Activated CD4-positive, alpha-beta T cell treated with anti-CD3 and anti-CD28 coated beads for 36 hours (primary cell): Measurements from ENCODE around the gene BTN2A1. TPM values are rescaled to one million over a fixed set of nuclear protein-coding genes. Genes with fewer than 3 reads are reported as not detected.

Source experiments
- ATAC-seq: fragments of 200-7000 bp; cut with Tn5 transposase; one replicate; pipeline ENCODE4 v1.10.0; 2021; ENCODE audit warnings: mild to moderate bottlenecking, moderate library complexity
- CTCF ChIA-PET: fragments of 350-600 bp; sonication (Branson Sonifier 250); formaldehyde crosslinking; loops from one replicate; lab custom pipeline; 2021; ENCODE audit warnings: antibody characterized with exemption; lab: Charles Lee
- POLR2A ChIA-PET: fragments of 350-600 bp; sonication (Branson Sonifier 250); formaldehyde crosslinking; loops from one replicate; lab custom pipeline; 2021; ENCODE audit warnings: antibody characterized with exemption, inconsistent platforms; lab: Charles Lee
- DNase-seq: peaks from one replicate; pipeline ENCODE4 v3.0.0-alpha.2; 2020
- H3K27ac Mint-ChIP-seq: one replicate; pipeline ENCODE4 v1.8.0; 2021; ENCODE audit warnings: mixed read lengths
- H3K27me3 Mint-ChIP-seq: one replicate; pipeline ENCODE4 v1.8.0; 2021; ENCODE audit warnings: mixed read lengths
- H3K36me3 Mint-ChIP-seq: one replicate; pipeline ENCODE4 v1.8.0; 2021; ENCODE audit warnings: low read depth, mixed read lengths
- H3K4me1 Mint-ChIP-seq: one replicate; pipeline ENCODE4 v1.8.0; 2021; ENCODE audit warnings: mixed read lengths
- H3K4me3 Mint-ChIP-seq: one replicate; pipeline ENCODE4 v1.8.0; 2021; ENCODE audit warnings: mild to moderate bottlenecking, moderate library complexity, mixed read lengths
- H3K9me3 Mint-ChIP-seq: one replicate; pipeline ENCODE4 v1.8.0; 2021; ENCODE audit warnings: low read depth, mixed read lengths
- intact Hi-C, 2 experiments: fragments of 100-400 bp; cut with DNase I in 1 of 2; cut with micrococcal nuclease in 1 of 2; formaldehyde crosslinking; loops; one replicate each; pipeline versions ENCODE4 v1.14.2 to v1.15.1; 2022 to 2024; cut with DNase I, micrococcal nuclease
- total RNA-seq, 2 experiments: library from RNA; stranded (reverse); gene quantifications; one replicate each; pipeline ENCODE4 v1.2.3, GENCODE V29; 2021

The BTN2A1 gene
- total RNA-seq, 2 experiments from 2014 or later = 17.3 to 17.5 TPM

GRCh38 chr6:26471970-26472369, 14.2 kb downstream of the BTN2A1 start:
- H3K9me3 Mint-ChIP-seq = peaks cover 14% of the 10 kb centered on the region
- no peaks in the 10 kb centered on the region for H3K27me3 Mint-ChIP-seq
- DNase-seq (no peak), ATAC-seq (no peak)
- intact Hi-C loops = loop anchor here in 1 of 2 experiments (5.0 kb wide), 2 partner anchors 105 to 130 kb away; partner anchors contain the start of gene BTN3A2
- CTCF ChIA-PET = interaction anchor here (0.6 to 1.0 kb wide), 3 partner anchors 27 to 133 kb away, joined by 3 to 4 read pairs (median 3); no protein-coding TSS in a partner anchor
- H3K27ac Mint-ChIP-seq = peak overlapping the region; percentile 100
- peaks cover 52% of the 10 kb centered on the region for H3K36me3 Mint-ChIP-seq
- peaks cover 35% of the 10 kb centered on the region for H3K4me1 Mint-ChIP-seq
- POLR2A ChIA-PET = no interaction called here
- H3K4me3 Mint-ChIP-seq = no peak overlapping the region

GRCh38 chr6:26472549-26473290, 15.0 kb downstream of the BTN2A1 start:
- intact Hi-C loops = loop anchor here in 1 of 2 experiments (1.0 to 5.0 kb wide), 3 partner anchors 15 to 130 kb away; partner anchors contain the start of genes BTN2A1 and BTN3A2

GRCh38 chr6:26473429-26473757, 15.6 kb downstream of the BTN2A1 start:
- Mint-ChIP-seq H3K4me1 (peaks cover 41% of the 10 kb centered on the region), H3K4me3 (peak overlapping the region; percentile 100), H3K36me3 (peaks cover 39% of the 10 kb centered on the region), H3K27ac (peak overlapping the region; percentile 100), H3K27me3 (no peaks in the 10 kb centered on the region), H3K9me3 (peaks cover 14% of the 10 kb centered on the region)
- ChIA-PET CTCF (interaction anchor here (0.7 to 2.3 kb wide), 6 partner anchors 11 to 1394 kb away, joined by 3 to 9 read pairs (median 3); a partner anchor contains a TSS), POLR2A (interaction anchor here (0.7 to 1.5 kb wide), 5 partner anchors 11 to 240 kb away, joined by 3 to 6 read pairs (median 3); a partner anchor contains a TSS)
- ATAC-seq (no peak), DNase-seq (no peak)
- intact Hi-C loops = loop anchor here in 1 of 2 experiments (1.0 to 5.0 kb wide), 3 partner anchors 16 to 131 kb away; partner anchors contain the start of genes BTN2A1 and BTN3A2

More at GRCh38 chr6:26472549-26473290, 15.0 kb downstream of the BTN2A1 start:
- POLR2A ChIA-PET = interaction anchor here (1.1 kb wide), 1 partner anchor 11 kb away, joined by 3 read pairs; no protein-coding TSS in a partner anchor
- H3K9me3 Mint-ChIP-seq = peaks cover 14% of the 10 kb centered on the region
- no peaks in the 10 kb centered on the region for H3K27me3 Mint-ChIP-seq
- ATAC-seq = no peak
- H3K27ac Mint-ChIP-seq = peak overlapping the region; percentile 100
- CTCF ChIA-PET = interaction anchor here (0.6 to 2.3 kb wide), 4 partner anchors 18 to 1742 kb away, joined by 3 to 9 read pairs (median 3); no protein-coding TSS in a partner anchor
- H3K4me3 Mint-ChIP-seq = peak overlapping the region; percentile 100
- H3K4me1 Mint-ChIP-seq = peaks cover 41% of the 10 kb centered on the region
- peaks cover 46% of the 10 kb centered on the region for H3K36me3 Mint-ChIP-seq
- DNase-seq = no peak

GRCh38 chr6:26473758-26474438, 16.1 kb downstream of the BTN2A1 start:
- ChIA-PET POLR2A (interaction anchor here (0.6 to 1.5 kb wide), 12 partner anchors 12 to 448 kb away, joined by 3 to 6 read pairs (median 3); partner anchors contain the start of gene HMGN4), CTCF (interaction anchor here (0.7 to 2.3 kb wide), 9 partner anchors 9 to 1394 kb away, joined by 3 to 9 read pairs (median 3); a partner anchor contains a TSS)
- H3K27me3 Mint-ChIP-seq = no peaks in the 10 kb centered on the region
- intact Hi-C loops = loop anchor here (1.0 to 5.0 kb wide), 8 partner anchors 17 to 132 kb away; partner anchors contain the start of genes BTN2A1 (in 2 of the 2) and BTN3A2 (in 2 of the 2)
- DNase-seq (peak; percentile 86), ATAC-seq (peak; percentile 94)
- H3K27ac Mint-ChIP-seq = peak overlapping the region; percentile 100
- H3K9me3 Mint-ChIP-seq = peaks cover 14% of the 10 kb centered on the region
- H3K4me3 Mint-ChIP-seq = peak overlapping the region; percentile 100
- H3K36me3 Mint-ChIP-seq = peaks cover 34% of the 10 kb centered on the region
- H3K4me1 Mint-ChIP-seq = peaks cover 38% of the 10 kb centered on the region

- peaks cover 30% of the 10 kb centered on the region for H3K36me3 Mint-ChIP-seq
- H3K27me3 Mint-ChIP-seq = no peaks in the 10 kb centered on the region
- peak; percentile 1 for ATAC-seq
- peaks cover 38% of the 10 kb centered on the region for H3K4me1 Mint-ChIP-seq
- ChIA-PET CTCF (interaction anchor here (0.7 to 2.3 kb wide), 6 partner anchors 10 to 175 kb away, joined by 3 to 9 read pairs (median 4); no protein-coding TSS in a partner anchor), POLR2A (interaction anchor here (0.6 to 1.5 kb wide), 11 partner anchors 22 to 1391 kb away, joined by 3 to 7 read pairs (median 4); partner anchors contain the start of gene HMGN4)
- DNase-seq = no peak
- H3K4me3 Mint-ChIP-seq = peak overlapping the region; percentile 100
- intact Hi-C loops = loop anchor here (1.0 to 5.0 kb wide), 8 partner anchors 17 to 132 kb away; partner anchors contain the start of genes BTN3A2 (in 2 of the 2) and BTN2A1 (in 1 of the 2)
- H3K27ac Mint-ChIP-seq = peak overlapping the region; percentile 100
- H3K9me3 Mint-ChIP-seq = peaks cover 14% of the 10 kb centered on the region
Measured at GRCh38 chr6:26474439-26474881, 16.7 kb downstream of the BTN2A1 start.

- Mint-ChIP-seq H3K27me3 (no peaks in the 10 kb centered on the region), H3K27ac (peak overlapping the region; percentile 100), H3K4me3 (no peak overlapping the region), H3K9me3 (peaks cover 14% of the 10 kb centered on the region), H3K36me3 (peaks cover 28% of the 10 kb centered on the region), H3K4me1 (peaks cover 38% of the 10 kb centered on the region)
- intact Hi-C loops = loop anchor here (1.0 to 2.0 kb wide), 2 partner anchors 36 to 45 kb away; partner anchors contain the start of gene BTN3A3 (in 1 of the 2)
- CTCF ChIA-PET = interaction anchor here (0.6 to 1.2 kb wide), 3 partner anchors 20 to 460 kb away, joined by 3 to 4 read pairs (median 3); no protein-coding TSS in a partner anchor
- no peak for DNase-seq
- ATAC-seq = no peak
- POLR2A ChIA-PET = interaction anchor here (0.5 to 0.7 kb wide), 3 partner anchors 56 to 150 kb away, joined by 3 read pairs; no protein-coding TSS in a partner anchor
Measured at GRCh38 chr6:26475823-26476729, 18.3 kb downstream of the BTN2A1 start.

- no peak overlapping the region for H3K4me3 Mint-ChIP-seq
Measured at GRCh38 chr6:26476896-26477295, 19.1 kb downstream of the BTN2A1 start.

GRCh38 chr6:26477426-26477825, 19.7 kb downstream of the BTN2A1 start:
- H3K9me3 Mint-ChIP-seq = peaks cover 4% of the 10 kb centered on the region
- ATAC-seq (no peak), DNase-seq (no peak)
- no peaks in the 10 kb centered on the region for H3K27me3 Mint-ChIP-seq
- peaks cover 17% of the 10 kb centered on the region for H3K36me3 Mint-ChIP-seq
- intact Hi-C loops = no loop called here
- CTCF ChIA-PET = interaction anchor here (1.0 kb wide), 1 partner anchor 155 kb away, joined by 3 read pairs; no protein-coding TSS in a partner anchor
- H3K4me1 Mint-ChIP-seq = peaks cover 38% of the 10 kb centered on the region
- POLR2A ChIA-PET = no interaction called here
- H3K27ac Mint-ChIP-seq = no peak overlapping the region
- no peak overlapping the region for H3K4me3 Mint-ChIP-seq

More at GRCh38 chr6:26476896-26477295, 19.1 kb downstream of the BTN2A1 start:
- intact Hi-C loops = no loop called here
- CTCF ChIA-PET = interaction anchor here (0.6 to 1.0 kb wide), 2 partner anchors 154 to 459 kb away, joined by 3 read pairs; no protein-coding TSS in a partner anchor
- POLR2A ChIA-PET = no interaction called here
- peaks cover 7% of the 10 kb centered on the region for H3K9me3 Mint-ChIP-seq
- peaks cover 38% of the 10 kb centered on the region for H3K4me1 Mint-ChIP-seq
- DNase-seq = no peak
- no peak for ATAC-seq
- H3K27me3 Mint-ChIP-seq = no peaks in the 10 kb centered on the region
- peaks cover 22% of the 10 kb centered on the region for H3K36me3 Mint-ChIP-seq
- peak overlapping the region; percentile 52 for H3K27ac Mint-ChIP-seq

- Mint-ChIP-seq H3K9me3 (no peaks in the 10 kb centered on the region), H3K4me1 (peaks cover 29% of the 10 kb centered on the region), H3K4me3 (no peak overlapping the region), H3K27me3 (no peaks in the 10 kb centered on the region), H3K36me3 (peaks cover 9% of the 10 kb centered on the region), H3K27ac (no peak overlapping the region)
- ATAC-seq = no peak
- POLR2A ChIA-PET = no interaction called here
- intact Hi-C loops = no loop called here
- DNase-seq = no peak
- CTCF ChIA-PET = no interaction called here
Measured at GRCh38 chr6:26478100-26478984, 20.6 kb downstream of the BTN2A1 start.
